ENCODE results near the gene CLCN7. TPM values are rescaled to one million over a fixed set of nuclear protein-coding genes. Genes with fewer than 3 reads are reported as not detected.

Gene CLCN7
- total RNA-seq (2021; ENCODE audit: unreplicated experiment), result 64.0 TPM
- 34.9 and 46.7 TPM in 2 replicates for polyA plus RNA-seq (2012)
- percentile 48 among the genes with signal in this experiment for Bru-seq, nascent RNA
- BruChase-seq, experiment 1, labeled RNA remaining after a 6-hour chase, result percentile 75 among the genes with signal in this experiment
- percentile 65 among the genes with signal in this experiment for BruChase-seq, experiment 2, labeled RNA remaining after a 2-hour chase
- long read RNA-seq, full-length matches to known transcripts, result 11 of 70 reads
- long read RNA-seq, partial matches to known transcripts, result 32 of 70 reads
- long read RNA-seq, other reads (novel, unspliced or antisense), result 27 of 70 reads

- ChIA-PET CTCF (no interaction called here), RAD21 (ENCODE audit: low non-redundant PET in 1 of 2, low total read pairs in 2 of 2, uncharacterized antibody in 2 of 2, unreplicated experiment in 2 of 2) (no interaction called here), POLR2A (no interaction called here)
- TF ChIP-seq EZH2phosphoT487 (IDR thresholded peaks at IDR 0.05; ENCODE audit: borderline replicate concordance) (no peak), POLR2A (IDR thresholded peaks at IDR 0.05; ENCODE audit: borderline replicate concordance, extremely low read depth, insufficient read depth, insufficient read length) (peak; percentile 58), CTCF (IDR thresholded peaks at IDR 0.05 in 2 of 3, conservative IDR thresholded peaks at IDR 0.05 in 1 of 3; ENCODE audit: borderline replicate concordance in 1 of 3, insufficient read depth in 1 of 3, low read depth in 2 of 3, low read length in 2 of 3) (no peak), ZFX (IDR thresholded peaks at IDR 0.05) (peak; percentile 98), CEBPB (IDR thresholded peaks at IDR 0.05; ENCODE audit: low read depth) (no peak), MAX (IDR thresholded peaks at IDR 0.05) (peak; percentile 97), RAD21 (IDR thresholded peaks at IDR 0.05; ENCODE audit: low read depth) (no peak), SRF (IDR thresholded peaks at IDR 0.05; ENCODE audit: low read depth) (no peak), POLR2AphosphoS5 (IDR thresholded peaks at IDR 0.05; ENCODE audit: low read depth, low read length) (peak; percentile 77), EGR1 (IDR thresholded peaks at IDR 0.05; ENCODE audit: low read depth) (peak; percentile 49; the same call in 1 of the 2 replicates), TCF7L2 (IDR thresholded peaks at IDR 0.05; ENCODE audit: borderline replicate concordance, extremely low read depth, insufficient read depth, insufficient read length) (peak; percentile 43), JUND (IDR thresholded peaks at IDR 0.05) (no peak; the same call in 1 of the 2 replicates), SIN3A (IDR thresholded peaks at IDR 0.05; ENCODE audit: low read depth) (peak; percentile 99), ZNF274 (IDR thresholded peaks at IDR 0.05; ENCODE audit: low read depth, low read length) (no peak), CBX3 (IDR thresholded peaks at IDR 0.05; ENCODE audit: low read depth) (no peak), EZH2 (IDR thresholded peaks at IDR 0.05) (no peak)
- TF ChIP-seq, protein P1, sequence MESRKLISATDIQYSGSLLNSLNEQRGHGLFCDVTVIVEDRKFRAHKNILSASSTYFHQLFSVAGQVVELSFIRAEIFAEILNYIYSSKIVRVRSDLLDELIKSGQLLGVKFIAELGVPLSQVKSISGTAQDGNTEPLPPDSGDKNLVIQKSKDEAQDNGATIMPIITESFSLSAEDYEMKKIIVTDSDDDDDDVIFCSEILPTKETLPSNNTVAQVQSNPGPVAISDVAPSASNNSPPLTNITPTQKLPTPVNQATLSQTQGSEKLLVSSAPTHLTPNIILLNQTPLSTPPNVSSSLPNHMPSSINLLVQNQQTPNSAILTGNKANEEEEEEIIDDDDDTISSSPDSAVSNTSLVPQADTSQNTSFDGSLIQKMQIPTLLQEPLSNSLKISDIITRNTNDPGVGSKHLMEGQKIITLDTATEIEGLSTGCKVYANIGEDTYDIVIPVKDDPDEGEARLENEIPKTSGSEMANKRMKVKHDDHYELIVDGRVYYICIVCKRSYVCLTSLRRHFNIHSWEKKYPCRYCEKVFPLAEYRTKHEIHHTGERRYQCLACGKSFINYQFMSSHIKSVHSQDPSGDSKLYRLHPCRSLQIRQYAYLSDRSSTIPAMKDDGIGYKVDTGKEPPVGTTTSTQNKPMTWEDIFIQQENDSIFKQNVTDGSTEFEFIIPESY (IDR thresholded peaks at IDR 0.05; ENCODE audit: extremely low read depth, insufficient replicate concordance, low read length), result peak; percentile 63
- TF ChIP-seq, protein P2, sequence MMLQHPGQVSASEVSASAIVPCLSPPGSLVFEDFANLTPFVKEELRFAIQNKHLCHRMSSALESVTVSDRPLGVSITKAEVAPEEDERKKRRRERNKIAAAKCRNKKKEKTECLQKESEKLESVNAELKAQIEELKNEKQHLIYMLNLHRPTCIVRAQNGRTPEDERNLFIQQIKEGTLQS (IDR thresholded peaks at IDR 0.05), result no peak
- peaks cover 39% of the 10 kb centered on the region for H3K79me2 ChIP-seq (ENCODE audit: insufficient read depth, low read length)
- BruUV-seq (replicated peaks), result no TSS peak
- no peaks in the 10 kb centered on the region for H3K9me2 ChIP-seq (ENCODE audit: insufficient read depth)
- H3K4me1 ChIP-seq (ENCODE audit: control insufficient read depth in 1 of 2, insufficient read depth in 2 of 2, low read length in 2 of 2), result peaks cover 17 to 36% of the 10 kb centered on the region in 2 experiments; a peak in 3 of 4 replicates
- peak within 1 kb of the TSS; percentile 95 for H3K27ac ChIP-seq (ENCODE audit: low read depth, low read length)
- H3K36me3 ChIP-seq (ENCODE audit: control insufficient read depth in 1 of 2, insufficient read depth in 2 of 2, low read length in 2 of 2), result no peaks in the 10 kb centered on the region
- H4K20me1 ChIP-seq (ENCODE audit: insufficient read depth), result no peaks in the 10 kb centered on the region
- DNase-seq (ENCODE audit: low read depth, low spot score), result peak; percentile 55
- peak; percentile 83 for ATAC-seq
- intact Hi-C loops (cut with micrococcal nuclease), result no loop called here
- peak within 1 kb of the TSS; percentile 80 for H3K9ac ChIP-seq (ENCODE audit: low read length)
- H2AFZ ChIP-seq (ENCODE audit: low read depth, low read length, poor library complexity, severe bottlenecking), result no peak within 1 kb of the TSS
- H3K27me3 ChIP-seq (ENCODE audit: insufficient read depth, low read length), result no peaks in the 10 kb centered on the region
- peak within 1 kb of the TSS; percentile 97 for H3K4me2 ChIP-seq (ENCODE audit: low read length)
- no peaks in the 10 kb centered on the region for H3K9me3 ChIP-seq (ENCODE audit: control insufficient read depth in 1 of 2, insufficient read depth in 1 of 2, low read depth in 1 of 2, low read length in 2 of 2)
- peak within 1 kb of the TSS; percentile 76 to 78 for H3K4me3 ChIP-seq (replicated peaks in 1 of 2; ENCODE audit: low read depth in 1 of 2, low read length in 2 of 2)
These were observed at the start of gene CLCN7 for GRCh38 chr16:1474796-1475551. TSS of gene CLCN7 (minus strand) at chr16:1475028. CDS start at chr16:1474974, 54 bp downstream.
